Epithelial cell of proximal tubule (primary cell): ENCODE measurements around the gene GREB1L. TPM values are rescaled to one million over a fixed set of nuclear protein-coding genes. Genes with fewer than 3 reads are reported as not detected.

Experiments used
- DNase-seq: peaks from one replicate; pipeline ENCODE4 v3.0.0-alpha.2; 2011; ENCODE audit warnings: low read depth
- H3K4me3 ChIP-seq: 2 replicates; pipeline ENCODE4 v1.5.1; 2011; ENCODE audit warnings: low read depth, mild to moderate bottlenecking, low read length
- CTCF ChIP-seq: conservative IDR thresholded peaks from 2 replicates; pipeline ENCODE4 v1.5.1; 2012; ENCODE audit warnings: low read depth, mild to moderate bottlenecking, low read length
- total RNA-seq: library from RNA; depleted of rRNA; stranded (reverse); fragments of >200 nt; gene quantifications from 2 replicates; pipeline ENCODE4 v1.2.3, GENCODE V29; 2015

The GREB1L gene
- total RNA-seq, 1 donor from 2014 or later: 6.2 TPM

- H3K4me3 ChIP-seq: no peak overlapping the region
- no peak for TF ChIP-seq CTCF
- DNase-seq: no peak
Measured at GRCh38 chr18:21522530-21522929, 280.5 kb downstream of the GREB1L start.

GRCh38 chr18:21525916-21526315, 283.9 kb downstream of the GREB1L start:
- no peak for DNase-seq
- H3K4me3 ChIP-seq: no peak overlapping the region
- TF ChIP-seq CTCF: no peak

- no peak for TF ChIP-seq CTCF
- DNase-seq: no peak
- no peak overlapping the region for H3K4me3 ChIP-seq
Measured at GRCh38 chr18:21526463-21526862, 284.4 kb downstream of the GREB1L start.

- DNase-seq: no peak
- TF ChIP-seq CTCF: no peak
- H3K4me3 ChIP-seq: no peak overlapping the region
Measured at GRCh38 chr18:21534327-21534726, 292.3 kb downstream of the GREB1L start.

- DNase-seq: peak; percentile 31
- TF ChIP-seq CTCF: no peak
- no peak overlapping the region for H3K4me3 ChIP-seq
Measured at GRCh38 chr18:21538230-21538629, 296.2 kb downstream of the GREB1L start.

- H3K4me3 ChIP-seq: no peak overlapping the region
- TF ChIP-seq CTCF: no peak
- no peak for DNase-seq
Measured at GRCh38 chr18:21546423-21546822, 304.4 kb downstream of the GREB1L start.

GRCh38 chr18:21548647-21549046, 306.6 kb downstream of the GREB1L start:
- no peak overlapping the region for H3K4me3 ChIP-seq
- no peak for TF ChIP-seq CTCF
- no peak for DNase-seq
